ENCODE measurements around the gene PDE6G. TPM values are rescaled to one million over a fixed set of nuclear protein-coding genes. Genes with fewer than 3 reads are reported as not detected.

Gene PDE6G
- total RNA-seq, 4 donors from 2014 or later, result not detected

GRCh38 chr17:81609541-81610311, 46.6 kb downstream of the PDE6G start:
- Histone ChIP-seq H3K36me3 (peaks cover 0 to 79% (median 2%) of the 10 kb centered on the region in 3 donors), H3K27ac (no peak overlapping the region), H3K9me3 (no peaks in the 10 kb centered on the region), H3K4me3 (no peak overlapping the region), H3K4me1 (peaks cover 0 to 4% (median 0%) of the 10 kb centered on the region in 4 donors), H3K27me3 (no peaks in the 10 kb centered on the region)
- DNase-seq, result no peak
- TF ChIP-seq CTCF (IDR thresholded peaks at IDR 0.05) (no peak), POLR2A (IDR thresholded peaks at IDR 0.05) (no peak)

- H3K9me3 ChIP-seq, result no peaks in the 10 kb centered on the region
- no peaks in the 10 kb centered on the region for H3K4me1 ChIP-seq
- H3K4me3 ChIP-seq, result no peak overlapping the region
- H3K27me3 ChIP-seq, result no peaks in the 10 kb centered on the region
- peaks cover 0 to 90% (median 2%) of the 10 kb centered on the region in 3 donors for H3K36me3 ChIP-seq
- H3K27ac ChIP-seq, result no peak overlapping the region
- no peak for DNase-seq
- TF ChIP-seq POLR2A (IDR thresholded peaks at IDR 0.05) (no peak), CTCF (IDR thresholded peaks at IDR 0.05) (no peak)
Observed at GRCh38 chr17:81608605-81609004, 47.7 kb downstream of the PDE6G start.

- no peak for DNase-seq
- Histone ChIP-seq H3K4me3 (no peak overlapping the region), H3K27me3 (no peaks in the 10 kb centered on the region), H3K27ac (no peak overlapping the region), H3K36me3 (peaks cover 0 to 95% (median under 1%) of the 10 kb centered on the region in 3 donors), H3K4me1 (no peaks in the 10 kb centered on the region), H3K9me3 (no peaks in the 10 kb centered on the region)
- TF ChIP-seq POLR2A (IDR thresholded peaks at IDR 0.05) (no peak), CTCF (IDR thresholded peaks at IDR 0.05) (no peak)
Observed at GRCh38 chr17:81608082-81608481, 48.3 kb downstream of the PDE6G start.

GRCh38 chr17:81607431-81607830, 48.9 kb downstream of the PDE6G start:
- Histone ChIP-seq H3K4me3 (no peak overlapping the region), H3K27ac (no peak overlapping the region), H3K27me3 (no peaks in the 10 kb centered on the region), H3K36me3 (peaks cover 0 to 95% (median 0%) of the 10 kb centered on the region in 3 donors), H3K9me3 (no peaks in the 10 kb centered on the region), H3K4me1 (no peaks in the 10 kb centered on the region)
- DNase-seq, result no peak
- TF ChIP-seq CTCF (IDR thresholded peaks at IDR 0.05) (no peak), POLR2A (IDR thresholded peaks at IDR 0.05) (no peak)

GRCh38 chr17:81603846-81604610, 52.3 kb downstream of the PDE6G start:
- DNase-seq, result no peak
- no peaks in the 10 kb centered on the region for H3K9me3 ChIP-seq
- no peak overlapping the region for H3K27ac ChIP-seq
- no peak overlapping the region for H3K4me3 ChIP-seq
- H3K27me3 ChIP-seq, result no peaks in the 10 kb centered on the region
- TF ChIP-seq CTCF (IDR thresholded peaks at IDR 0.05), result no peak
- no peak for TF ChIP-seq POLR2A (IDR thresholded peaks at IDR 0.05)
- H3K36me3 ChIP-seq, result peaks cover 0 to 90% (median 0%) of the 10 kb centered on the region in 3 donors
- no peaks in the 10 kb centered on the region for H3K4me1 ChIP-seq
